HL-60 (cell line): ENCODE results near the gene NASP.

Experiments
- POLR2AphosphoS5 ChIP-seq: IDR thresholded peaks from 2 replicates; pipeline ENCODE4 v1.6.1; 2012; ENCODE audit warnings: low read depth
- REST ChIP-seq: IDR thresholded peaks from 2 replicates; pipeline ENCODE4 v1.6.1; 2012; ENCODE audit warnings: low read depth; ENCODE audit not compliant: insufficient replicate concordance
- SPI1 ChIP-seq: IDR thresholded peaks from 2 replicates; pipeline ENCODE4 v1.6.1; 2012; ENCODE audit warnings: low read depth, mild to moderate bottlenecking, borderline replicate concordance
- TF ChIP-seq, protein P1 (sequence below): IDR thresholded peaks from one replicate; pipeline ENCODE4 v1.5.1; 2011; ENCODE audit warnings: low read length, control low read depth, inconsistent platforms; ENCODE audit not compliant: insufficient read depth

DNA sequence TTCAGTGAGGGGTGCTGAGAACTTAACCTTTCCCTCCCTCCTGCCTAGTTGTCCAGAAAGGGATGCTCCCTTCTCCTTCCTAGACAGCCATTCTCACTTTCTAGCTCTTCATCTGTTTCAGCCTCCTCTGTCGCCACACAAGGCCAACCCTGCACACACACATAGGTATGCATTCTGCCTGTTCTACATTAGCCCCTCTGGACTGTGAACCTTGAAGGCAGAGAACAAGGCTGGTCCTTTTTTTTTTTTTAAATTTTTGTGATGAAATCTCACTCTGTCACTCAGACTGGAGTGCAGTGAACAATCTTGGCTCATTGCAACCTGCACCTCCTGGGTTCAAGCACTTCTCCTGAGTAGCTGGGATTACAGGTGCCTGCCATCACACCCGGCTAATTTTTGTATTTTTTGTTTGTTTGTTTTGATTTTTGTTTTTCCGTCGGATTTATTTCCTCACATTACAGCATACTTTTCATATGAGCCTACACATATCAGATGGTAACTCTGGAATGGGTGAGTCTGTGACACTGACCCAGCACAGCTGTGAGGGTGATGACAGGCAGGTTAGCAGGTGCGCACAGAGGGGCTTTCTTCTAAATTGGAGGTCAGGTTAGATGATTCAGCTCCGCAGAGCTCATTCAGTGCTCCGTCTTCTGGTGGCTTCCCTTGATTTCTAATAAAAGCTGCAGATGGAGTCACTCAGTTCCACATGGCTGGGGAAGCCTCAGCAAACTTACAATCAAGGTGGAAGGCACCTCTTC, 38.1 kb upstream of the NASP start:
- TF ChIP-seq SPI1 (no peak), REST (no peak), POLR2AphosphoS5 (no peak)
- TF ChIP-seq, protein P1, sequence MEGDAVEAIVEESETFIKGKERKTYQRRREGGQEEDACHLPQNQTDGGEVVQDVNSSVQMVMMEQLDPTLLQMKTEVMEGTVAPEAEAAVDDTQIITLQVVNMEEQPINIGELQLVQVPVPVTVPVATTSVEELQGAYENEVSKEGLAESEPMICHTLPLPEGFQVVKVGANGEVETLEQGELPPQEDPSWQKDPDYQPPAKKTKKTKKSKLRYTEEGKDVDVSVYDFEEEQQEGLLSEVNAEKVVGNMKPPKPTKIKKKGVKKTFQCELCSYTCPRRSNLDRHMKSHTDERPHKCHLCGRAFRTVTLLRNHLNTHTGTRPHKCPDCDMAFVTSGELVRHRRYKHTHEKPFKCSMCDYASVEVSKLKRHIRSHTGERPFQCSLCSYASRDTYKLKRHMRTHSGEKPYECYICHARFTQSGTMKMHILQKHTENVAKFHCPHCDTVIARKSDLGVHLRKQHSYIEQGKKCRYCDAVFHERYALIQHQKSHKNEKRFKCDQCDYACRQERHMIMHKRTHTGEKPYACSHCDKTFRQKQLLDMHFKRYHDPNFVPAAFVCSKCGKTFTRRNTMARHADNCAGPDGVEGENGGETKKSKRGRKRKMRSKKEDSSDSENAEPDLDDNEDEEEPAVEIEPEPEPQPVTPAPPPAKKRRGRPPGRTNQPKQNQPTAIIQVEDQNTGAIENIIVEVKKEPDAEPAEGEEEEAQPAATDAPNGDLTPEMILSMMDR, result no peak
